Measurements from ENCODE around the gene SLC9A9. TPM values are rescaled to one million over a fixed set of nuclear protein-coding genes. Genes with fewer than 3 reads are reported as not detected.

The SLC9A9 gene
- polyA plus RNA-seq, 1 donor from 2014 or later, result 0.54 TPM

DNA sequence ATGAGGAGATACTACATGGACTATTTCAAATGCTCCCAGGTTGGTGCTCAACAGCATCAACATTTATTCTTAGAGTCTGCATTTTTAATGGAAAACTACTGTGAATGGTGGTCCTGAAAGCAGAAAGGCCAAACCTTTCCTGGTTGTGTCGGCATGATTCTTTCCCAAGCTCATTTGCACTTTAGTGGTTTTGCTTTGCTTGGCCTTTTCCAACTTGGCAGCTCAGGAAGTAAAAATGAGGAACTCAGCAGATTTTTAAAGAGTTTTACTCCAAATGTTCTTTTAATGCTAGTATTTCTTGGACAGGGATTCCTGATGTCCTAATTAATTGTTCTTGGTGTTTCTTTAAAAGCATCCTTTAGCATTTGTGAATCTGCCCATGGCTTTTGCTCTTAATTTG lies 197.4 kb downstream of the SLC9A9 start:
- H3K79me2 ChIP-seq (replicated peaks; ENCODE audit: insufficient read depth, low read length), result no peaks in the 10 kb centered on the region
- no peaks in the 10 kb centered on the region for H3K9me2 ChIP-seq (ENCODE audit: insufficient read depth, low read length)
- H3K9me3 ChIP-seq (ENCODE audit: low read length), result no peaks in the 10 kb centered on the region
- no peak overlapping the region for H3K27ac ChIP-seq (ENCODE audit: low read length)
- no peak overlapping the region for H2AFZ ChIP-seq (ENCODE audit: low read depth, low read length)
- no peaks in the 10 kb centered on the region for H3K27me3 ChIP-seq (ENCODE audit: insufficient read depth, low read depth, low read length)
- no peak overlapping the region for H3K9ac ChIP-seq (ENCODE audit: low read length)
- no peak overlapping the region for H3K4me3 ChIP-seq (ENCODE audit: low read length)
- no peak overlapping the region for H3K4me2 ChIP-seq (ENCODE audit: low read length)
- H3F3A ChIP-seq (ENCODE audit: insufficient read depth, low read length, poor library complexity, severe bottlenecking), result no peaks in the 10 kb centered on the region
- no peaks in the 10 kb centered on the region for H4K20me1 ChIP-seq (ENCODE audit: insufficient read depth)
- H3K36me3 ChIP-seq (ENCODE audit: insufficient read depth, low read length), result no peaks in the 10 kb centered on the region
- TF ChIP-seq, protein P1, sequence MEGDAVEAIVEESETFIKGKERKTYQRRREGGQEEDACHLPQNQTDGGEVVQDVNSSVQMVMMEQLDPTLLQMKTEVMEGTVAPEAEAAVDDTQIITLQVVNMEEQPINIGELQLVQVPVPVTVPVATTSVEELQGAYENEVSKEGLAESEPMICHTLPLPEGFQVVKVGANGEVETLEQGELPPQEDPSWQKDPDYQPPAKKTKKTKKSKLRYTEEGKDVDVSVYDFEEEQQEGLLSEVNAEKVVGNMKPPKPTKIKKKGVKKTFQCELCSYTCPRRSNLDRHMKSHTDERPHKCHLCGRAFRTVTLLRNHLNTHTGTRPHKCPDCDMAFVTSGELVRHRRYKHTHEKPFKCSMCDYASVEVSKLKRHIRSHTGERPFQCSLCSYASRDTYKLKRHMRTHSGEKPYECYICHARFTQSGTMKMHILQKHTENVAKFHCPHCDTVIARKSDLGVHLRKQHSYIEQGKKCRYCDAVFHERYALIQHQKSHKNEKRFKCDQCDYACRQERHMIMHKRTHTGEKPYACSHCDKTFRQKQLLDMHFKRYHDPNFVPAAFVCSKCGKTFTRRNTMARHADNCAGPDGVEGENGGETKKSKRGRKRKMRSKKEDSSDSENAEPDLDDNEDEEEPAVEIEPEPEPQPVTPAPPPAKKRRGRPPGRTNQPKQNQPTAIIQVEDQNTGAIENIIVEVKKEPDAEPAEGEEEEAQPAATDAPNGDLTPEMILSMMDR (IDR thresholded peaks at IDR 0.05; ENCODE audit: poor library complexity, severe bottlenecking), result no peak
- TF ChIP-seq EP300 (conservative IDR thresholded peaks at IDR 0.05; ENCODE audit: poor library complexity, severe bottlenecking) (no peak), RAD21 (conservative IDR thresholded peaks at IDR 0.05) (no peak), SMC3 (conservative IDR thresholded peaks at IDR 0.05; ENCODE audit: poor library complexity) (no peak), MXI1 (conservative IDR thresholded peaks at IDR 0.05; ENCODE audit: poor library complexity, severe bottlenecking) (no peak), EZH2 (IDR thresholded peaks at IDR 0.05; ENCODE audit: borderline replicate concordance, insufficient read depth, low read length, poor library complexity, severe bottlenecking) (no peak), TAF1 (IDR thresholded peaks at IDR 0.05; ENCODE audit: low read depth) (no peak), POLR2AphosphoS5 (IDR thresholded peaks at IDR 0.05) (no peak)
- TF ChIP-seq, protein P2, sequence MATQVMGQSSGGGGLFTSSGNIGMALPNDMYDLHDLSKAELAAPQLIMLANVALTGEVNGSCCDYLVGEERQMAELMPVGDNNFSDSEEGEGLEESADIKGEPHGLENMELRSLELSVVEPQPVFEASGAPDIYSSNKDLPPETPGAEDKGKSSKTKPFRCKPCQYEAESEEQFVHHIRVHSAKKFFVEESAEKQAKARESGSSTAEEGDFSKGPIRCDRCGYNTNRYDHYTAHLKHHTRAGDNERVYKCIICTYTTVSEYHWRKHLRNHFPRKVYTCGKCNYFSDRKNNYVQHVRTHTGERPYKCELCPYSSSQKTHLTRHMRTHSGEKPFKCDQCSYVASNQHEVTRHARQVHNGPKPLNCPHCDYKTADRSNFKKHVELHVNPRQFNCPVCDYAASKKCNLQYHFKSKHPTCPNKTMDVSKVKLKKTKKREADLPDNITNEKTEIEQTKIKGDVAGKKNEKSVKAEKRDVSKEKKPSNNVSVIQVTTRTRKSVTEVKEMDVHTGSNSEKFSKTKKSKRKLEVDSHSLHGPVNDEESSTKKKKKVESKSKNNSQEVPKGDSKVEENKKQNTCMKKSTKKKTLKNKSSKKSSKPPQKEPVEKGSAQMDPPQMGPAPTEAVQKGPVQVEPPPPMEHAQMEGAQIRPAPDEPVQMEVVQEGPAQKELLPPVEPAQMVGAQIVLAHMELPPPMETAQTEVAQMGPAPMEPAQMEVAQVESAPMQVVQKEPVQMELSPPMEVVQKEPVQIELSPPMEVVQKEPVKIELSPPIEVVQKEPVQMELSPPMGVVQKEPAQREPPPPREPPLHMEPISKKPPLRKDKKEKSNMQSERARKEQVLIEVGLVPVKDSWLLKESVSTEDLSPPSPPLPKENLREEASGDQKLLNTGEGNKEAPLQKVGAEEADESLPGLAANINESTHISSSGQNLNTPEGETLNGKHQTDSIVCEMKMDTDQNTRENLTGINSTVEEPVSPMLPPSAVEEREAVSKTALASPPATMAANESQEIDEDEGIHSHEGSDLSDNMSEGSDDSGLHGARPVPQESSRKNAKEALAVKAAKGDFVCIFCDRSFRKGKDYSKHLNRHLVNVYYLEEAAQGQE (IDR thresholded peaks at IDR 0.05; ENCODE audit: borderline replicate concordance), result no peak

DNA sequence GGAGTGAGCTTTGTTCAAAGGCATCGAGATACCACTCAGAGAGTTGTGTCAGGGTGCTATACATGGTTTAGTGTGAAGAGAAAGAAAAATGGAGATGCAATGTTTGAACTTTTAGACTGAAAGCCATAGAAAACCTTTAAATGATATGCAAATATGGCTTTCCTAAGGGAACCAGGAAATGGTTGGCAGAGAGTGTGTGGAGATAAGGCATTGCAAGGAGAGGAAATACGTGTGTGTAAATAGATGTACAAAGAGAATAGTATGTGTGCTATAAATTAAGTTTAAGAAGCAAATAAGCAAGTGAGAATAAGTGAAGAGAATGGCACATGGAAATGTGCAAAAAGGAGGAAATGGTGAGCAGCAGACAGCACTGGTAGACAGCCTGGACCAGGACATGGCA lies 198.1 kb downstream of the SLC9A9 start:
- Histone ChIP-seq H4K20me1 (ENCODE audit: insufficient read depth) (no peaks in the 10 kb centered on the region), H2AFZ (ENCODE audit: low read depth, low read length) (no peak overlapping the region), H3K9me3 (ENCODE audit: low read length) (no peaks in the 10 kb centered on the region), H3K4me2 (ENCODE audit: low read length) (no peak overlapping the region), H3K9me2 (ENCODE audit: insufficient read depth, low read length) (no peaks in the 10 kb centered on the region), H3K36me3 (ENCODE audit: insufficient read depth, low read length) (no peaks in the 10 kb centered on the region), H3K79me2 (replicated peaks; ENCODE audit: insufficient read depth, low read length) (no peaks in the 10 kb centered on the region), H3K9ac (ENCODE audit: low read length) (no peak overlapping the region), H3F3A (ENCODE audit: insufficient read depth, low read length, poor library complexity, severe bottlenecking) (no peaks in the 10 kb centered on the region), H3K4me3 (ENCODE audit: low read length) (no peak overlapping the region), H3K27ac (ENCODE audit: low read length) (no peak overlapping the region), H3K27me3 (ENCODE audit: insufficient read depth, low read depth, low read length) (no peaks in the 10 kb centered on the region)
- TF ChIP-seq EZH2 (IDR thresholded peaks at IDR 0.05; ENCODE audit: borderline replicate concordance, insufficient read depth, low read length, poor library complexity, severe bottlenecking) (no peak), EP300 (conservative IDR thresholded peaks at IDR 0.05; ENCODE audit: poor library complexity, severe bottlenecking) (no peak), TAF1 (IDR thresholded peaks at IDR 0.05; ENCODE audit: low read depth) (no peak), POLR2AphosphoS5 (IDR thresholded peaks at IDR 0.05) (no peak), MXI1 (conservative IDR thresholded peaks at IDR 0.05; ENCODE audit: poor library complexity, severe bottlenecking) (no peak), RAD21 (conservative IDR thresholded peaks at IDR 0.05) (no peak)
- TF ChIP-seq, protein P2 (IDR thresholded peaks at IDR 0.05; ENCODE audit: borderline replicate concordance), result no peak
- TF ChIP-seq, protein P1 (IDR thresholded peaks at IDR 0.05; ENCODE audit: poor library complexity, severe bottlenecking), result no peak
